Measurements from ENCODE around the gene NAXD. TPM values are rescaled to one million over a fixed set of nuclear protein-coding genes. Genes with fewer than 3 reads are reported as not detected.

The NAXD gene
- total RNA-seq, 6 donors from 2014 or later, result 19.6 to 38.8 (median 29.4) TPM

DNA sequence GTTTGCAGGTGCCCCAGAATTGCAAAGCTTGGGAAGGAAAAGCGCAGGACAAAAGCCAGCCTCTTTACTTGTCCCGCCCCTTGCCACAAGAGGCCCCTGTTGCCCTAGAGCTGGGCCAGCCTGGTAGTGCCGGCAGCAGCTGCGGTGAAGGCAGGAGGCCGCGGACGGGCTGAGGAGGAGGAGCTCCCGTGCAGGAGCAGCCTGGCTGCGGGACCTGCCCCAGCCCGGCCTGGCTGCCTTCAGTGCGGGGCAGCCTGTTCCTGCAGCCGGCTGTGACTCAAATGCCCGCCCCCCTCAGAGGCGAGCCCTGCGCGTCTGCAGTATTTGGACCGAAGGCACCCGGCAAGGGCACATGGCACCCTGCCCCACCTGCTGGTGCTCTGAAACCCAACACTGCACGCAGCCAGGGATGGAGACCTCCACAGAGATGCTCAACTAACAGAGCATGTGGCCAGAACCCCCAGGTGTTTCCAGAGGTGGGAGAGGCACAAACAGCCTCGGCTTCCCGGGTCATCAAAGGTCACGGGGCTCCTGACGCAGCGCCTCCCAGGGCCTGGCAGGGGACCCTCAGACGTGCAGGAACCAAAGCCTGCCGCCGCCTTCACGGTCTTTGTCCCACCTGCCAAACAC lies 29.7 kb downstream of the NAXD start:
- TF ChIP-seq, protein P1, sequence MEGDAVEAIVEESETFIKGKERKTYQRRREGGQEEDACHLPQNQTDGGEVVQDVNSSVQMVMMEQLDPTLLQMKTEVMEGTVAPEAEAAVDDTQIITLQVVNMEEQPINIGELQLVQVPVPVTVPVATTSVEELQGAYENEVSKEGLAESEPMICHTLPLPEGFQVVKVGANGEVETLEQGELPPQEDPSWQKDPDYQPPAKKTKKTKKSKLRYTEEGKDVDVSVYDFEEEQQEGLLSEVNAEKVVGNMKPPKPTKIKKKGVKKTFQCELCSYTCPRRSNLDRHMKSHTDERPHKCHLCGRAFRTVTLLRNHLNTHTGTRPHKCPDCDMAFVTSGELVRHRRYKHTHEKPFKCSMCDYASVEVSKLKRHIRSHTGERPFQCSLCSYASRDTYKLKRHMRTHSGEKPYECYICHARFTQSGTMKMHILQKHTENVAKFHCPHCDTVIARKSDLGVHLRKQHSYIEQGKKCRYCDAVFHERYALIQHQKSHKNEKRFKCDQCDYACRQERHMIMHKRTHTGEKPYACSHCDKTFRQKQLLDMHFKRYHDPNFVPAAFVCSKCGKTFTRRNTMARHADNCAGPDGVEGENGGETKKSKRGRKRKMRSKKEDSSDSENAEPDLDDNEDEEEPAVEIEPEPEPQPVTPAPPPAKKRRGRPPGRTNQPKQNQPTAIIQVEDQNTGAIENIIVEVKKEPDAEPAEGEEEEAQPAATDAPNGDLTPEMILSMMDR (IDR thresholded peaks at IDR 0.05), result peak in 5 of 6 experiments; percentile 27 to 58 (median 45)
- TF ChIP-seq EP300 (IDR thresholded peaks at IDR 0.05), result no peak
- TF ChIP-seq POLR2A (IDR thresholded peaks at IDR 0.05), result no peak
- no peak for TF ChIP-seq POLR2AphosphoS5 (IDR thresholded peaks at IDR 0.05)
- Histone ChIP-seq H3K36me3 (peaks cover 7 to 83% (median 53%) of the 10 kb centered on the region in 4 donors), H3K9me3 (no peaks in the 10 kb centered on the region), H3K27ac (no peak overlapping the region), H3K4me1 (peaks cover 0 to 7% (median 4%) of the 10 kb centered on the region in 4 donors), H3K4me3 (no peak overlapping the region), H3K27me3 (no peaks in the 10 kb centered on the region)
- 69 to 80% methylated on average over 1 to 26 of the region's 28 CpGs for WGBS, 2 donors
- DNase-seq (peak; percentile 68 to 88), ATAC-seq (ENCODE audit: low FRiP score in 2 of 2) (peak; percentile 55 to 65)

DNA sequence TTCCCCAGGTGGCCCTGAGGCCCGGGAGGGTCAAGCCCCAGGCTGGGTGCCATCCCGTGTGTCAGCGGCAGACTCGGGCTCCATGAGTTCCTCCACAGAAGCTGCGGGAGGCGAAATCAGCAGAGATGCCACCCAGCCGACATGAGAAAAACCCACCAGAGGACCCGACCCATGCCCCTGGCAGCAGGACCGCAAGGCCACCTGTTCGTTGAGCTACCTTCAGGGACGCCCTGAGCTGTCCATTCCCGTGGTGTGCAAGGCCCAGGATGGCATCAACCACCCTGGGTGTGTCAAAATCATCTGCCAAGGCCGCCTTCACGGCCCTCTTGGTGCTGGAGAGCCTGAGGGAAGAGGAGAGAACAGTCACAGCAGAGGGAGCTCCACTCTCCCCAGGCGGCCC lies 30.4 kb downstream of the NAXD start:
- H3K4me3 ChIP-seq, result no peak overlapping the region
- peaks cover 7 to 83% (median 54%) of the 10 kb centered on the region in 4 donors for H3K36me3 ChIP-seq
- DNase-seq (peak in 1 of 2 donors; percentile 69), ATAC-seq (ENCODE audit: low FRiP score in 2 of 2) (no peak)
- H3K9me3 ChIP-seq, result no peaks in the 10 kb centered on the region
- H3K27ac ChIP-seq, result no peak overlapping the region
- 92 to 100% methylated on average over 1 to 12 of the region's 15 CpGs for WGBS, 2 donors
- peaks cover 0 to 7% (median 4%) of the 10 kb centered on the region in 4 donors for H3K4me1 ChIP-seq
- no peak for TF ChIP-seq POLR2AphosphoS5 (IDR thresholded peaks at IDR 0.05)
- H3K27me3 ChIP-seq, result no peaks in the 10 kb centered on the region

DNA sequence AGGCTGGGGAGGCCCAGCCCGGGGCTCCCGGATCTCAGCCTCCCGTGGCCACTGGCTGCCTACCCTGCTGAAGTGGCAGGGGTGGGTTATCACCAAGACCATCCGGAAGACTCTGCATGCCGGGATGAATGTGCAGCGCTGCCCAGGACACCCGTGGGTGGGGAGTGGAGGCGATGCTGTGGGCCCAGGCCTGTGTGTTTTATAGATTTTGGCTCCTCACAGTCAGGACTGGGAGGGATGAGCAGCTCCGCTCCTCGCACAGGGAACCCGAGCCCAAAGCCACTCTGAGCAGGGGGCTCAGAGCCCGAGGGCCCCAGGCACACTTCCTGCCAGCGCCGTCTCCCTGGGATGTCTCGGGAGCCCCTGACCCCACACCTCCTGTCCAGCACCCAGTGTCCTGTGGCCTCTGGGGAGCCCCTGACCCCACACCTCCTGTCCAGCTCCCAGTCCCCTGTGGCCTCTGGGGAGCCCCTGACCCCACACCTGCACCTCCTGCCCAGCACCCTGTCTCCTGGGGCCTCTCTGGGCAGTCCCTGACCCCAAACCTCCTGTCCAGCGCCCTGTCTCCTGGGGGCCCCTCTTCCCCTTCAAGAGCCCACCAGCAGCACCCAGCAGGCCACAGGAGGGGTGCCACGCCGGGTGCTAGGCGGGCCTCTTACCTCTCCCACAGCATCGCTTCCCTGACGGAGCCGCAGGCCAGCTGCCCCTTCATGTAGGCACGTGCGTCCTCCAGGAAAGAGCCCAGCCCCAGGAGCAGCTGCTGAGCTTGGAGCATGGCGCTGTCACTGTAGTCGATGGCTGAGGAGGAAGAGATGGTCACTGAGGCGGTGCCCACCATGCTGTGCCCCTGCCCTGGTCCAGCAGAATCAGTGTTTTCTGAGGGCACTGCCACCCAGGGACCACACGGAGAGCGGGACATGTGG lies 31.4 kb downstream of the NAXD start:
- Histone ChIP-seq H3K4me3 (no peak overlapping the region), H3K9me3 (no peaks in the 10 kb centered on the region), H3K27ac (no peak overlapping the region), H3K36me3 (peaks cover 7 to 82% (median 50%) of the 10 kb centered on the region in 4 donors), H3K4me1 (peaks cover 0 to 7% (median 4%) of the 10 kb centered on the region in 4 donors), H3K27me3 (no peaks in the 10 kb centered on the region)
- DNase-seq (peak in 1 of 2 donors; percentile 72), ATAC-seq (ENCODE audit: low FRiP score in 2 of 2) (no peak)
- WGBS, 2 donors, result 93 to 94% methylated on average over 14 to 26 of the region's 29 CpGs
- TF ChIP-seq POLR2A (IDR thresholded peaks at IDR 0.05), result no peak
- no peak for TF ChIP-seq POLR2AphosphoS5 (IDR thresholded peaks at IDR 0.05)
- TF ChIP-seq, protein P1 (IDR thresholded peaks at IDR 0.05), result no peak
- no peak for TF ChIP-seq EP300 (IDR thresholded peaks at IDR 0.05)

- H3K27ac ChIP-seq, result no peak overlapping the region
- DNase-seq (no peak), ATAC-seq (ENCODE audit: low FRiP score in 2 of 2) (no peak)
- peaks cover 0 to 7% (median 4%) of the 10 kb centered on the region in 4 donors for H3K4me1 ChIP-seq
- 93 to 95% methylated on average over 8 to 10 of the region's 10 CpGs for WGBS, 2 donors
- TF ChIP-seq POLR2A (IDR thresholded peaks at IDR 0.05) (no peak), POLR2AphosphoS5 (IDR thresholded peaks at IDR 0.05) (no peak), EP300 (IDR thresholded peaks at IDR 0.05) (no peak)
- TF ChIP-seq, protein P1 (IDR thresholded peaks at IDR 0.05), result no peak
- H3K27me3 ChIP-seq, result no peaks in the 10 kb centered on the region
- no peaks in the 10 kb centered on the region for H3K9me3 ChIP-seq
- H3K36me3 ChIP-seq, result peaks cover 2 to 82% (median 46%) of the 10 kb centered on the region in 4 donors
- H3K4me3 ChIP-seq, result no peak overlapping the region
Observed at GRCh38 chr13:110647365-110647737, 32.0 kb downstream of the NAXD start.

DNA sequence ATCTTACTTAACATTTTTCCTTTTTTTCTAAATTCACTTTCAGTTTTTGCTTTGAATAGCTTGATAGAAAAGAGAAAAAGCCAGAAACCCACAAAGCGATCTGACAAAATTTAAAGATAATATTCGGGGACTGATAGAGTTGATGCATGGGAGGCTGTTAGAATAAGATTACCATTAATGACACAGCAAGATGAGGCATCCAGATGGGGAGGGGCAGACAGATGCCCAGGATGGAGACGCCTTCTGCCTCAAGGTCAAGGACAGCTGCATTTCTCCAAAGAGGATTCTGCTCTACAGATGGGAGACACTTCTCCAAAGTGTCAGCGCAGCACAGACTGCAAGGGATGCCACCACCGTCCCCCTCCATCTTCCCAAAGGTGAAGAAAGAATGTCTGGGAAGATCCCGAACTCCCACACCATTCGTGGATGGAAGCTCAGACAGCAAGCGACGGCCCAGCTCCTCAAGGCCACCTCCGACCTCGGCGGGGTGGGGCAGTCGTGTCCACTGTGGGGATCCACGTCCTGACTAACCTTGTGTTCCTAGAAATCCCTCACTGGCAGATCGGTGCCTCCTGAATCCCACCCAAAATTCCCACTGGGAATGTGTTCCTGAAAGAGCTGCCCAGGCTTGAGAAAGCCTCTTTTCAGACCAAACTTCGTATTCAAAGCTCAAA lies 32.9 kb downstream of the NAXD start:
- ATAC-seq (ENCODE audit: low FRiP score in 2 of 2), result no peak
- Histone ChIP-seq H3K4me1 (peaks cover 0 to 7% (median 4%) of the 10 kb centered on the region in 4 donors), H3K4me3 (no peak overlapping the region), H3K36me3 (peaks cover 0 to 80% (median 47%) of the 10 kb centered on the region in 4 donors), H3K27me3 (no peaks in the 10 kb centered on the region), H3K27ac (no peak overlapping the region), H3K9me3 (no peaks in the 10 kb centered on the region)
- 91 to 94% methylated on average over 10 to 16 of the region's 16 CpGs for WGBS, 2 donors
- DNase-seq, result no peak
- TF ChIP-seq, protein P1 (IDR thresholded peaks at IDR 0.05), result no peak
- TF ChIP-seq EP300 (IDR thresholded peaks at IDR 0.05) (no peak), POLR2AphosphoS5 (IDR thresholded peaks at IDR 0.05) (no peak), POLR2A (IDR thresholded peaks at IDR 0.05) (no peak)

Data from upper lobe of left lung (tissue), 6 donors.